ENCODE data around the gene RYK.

The RYK gene

GRCh38 chr3:134250717-134251220 lies at the start of gene RYK:
Gene RYK (minus strand): TSS chr3:134250859. CDS start chr3:134250654, 205 bp downstream.
- no peaks in the 10 kb centered on the region for H3K9me3 ChIP-seq (ENCODE audit: control insufficient read depth, insufficient read depth, low read depth, low read length)

GRCh38 chr3:134299888-134300206 lies 49.2 kb upstream of the RYK start:
- Histone ChIP-seq H3K27me3 (ENCODE audit: control insufficient read depth, insufficient read depth, low read length) (no peaks in the 10 kb centered on the region), H3K4me1 (ENCODE audit: control insufficient read depth, insufficient read depth, low read length) (peaks cover 5% of the 10 kb centered on the region; the same call in 1 of the 2 replicates), H3K4me3 (ENCODE audit: low read depth, low read length) (no peak overlapping the region), H3K9ac (ENCODE audit: low read length) (no peak overlapping the region), H3K36me3 (ENCODE audit: control insufficient read depth, insufficient read depth, low read length) (no peaks in the 10 kb centered on the region), H3K9me3 (ENCODE audit: control insufficient read depth, insufficient read depth, low read depth, low read length) (peaks cover 6% of the 10 kb centered on the region; the same call in 1 of the 2 replicates), H3K27ac (ENCODE audit: low read depth, low read length) (no peak overlapping the region)

More at GRCh38 chr3:134250717-134251220, at the start of gene RYK:
- Histone ChIP-seq H3K4me3 (ENCODE audit: low read depth, low read length) (peak within 1 kb of the TSS; percentile 99), H3K36me3 (ENCODE audit: control insufficient read depth, insufficient read depth, low read length) (no peaks in the 10 kb centered on the region; the same call in 1 of the 2 replicates), H3K27me3 (ENCODE audit: control insufficient read depth, insufficient read depth, low read length) (no peaks in the 10 kb centered on the region), H3K9ac (ENCODE audit: low read length) (peak within 1 kb of the TSS; percentile 86), H3K27ac (ENCODE audit: low read depth, low read length) (peak within 1 kb of the TSS; percentile 82; the same call in 1 of the 2 replicates), H3K4me1 (ENCODE audit: control insufficient read depth, insufficient read depth, low read length) (peaks cover 36% of the 10 kb centered on the region)

- Histone ChIP-seq H3K4me3 (ENCODE audit: low read depth, low read length) (no peak overlapping the region), H3K4me1 (ENCODE audit: control insufficient read depth, insufficient read depth, low read length) (peaks cover 3% of the 10 kb centered on the region; the same call in 1 of the 2 replicates), H3K27me3 (ENCODE audit: control insufficient read depth, insufficient read depth, low read length) (no peaks in the 10 kb centered on the region), H3K27ac (ENCODE audit: low read depth, low read length) (no peak overlapping the region), H3K9ac (ENCODE audit: low read length) (no peak overlapping the region), H3K36me3 (ENCODE audit: control insufficient read depth, insufficient read depth, low read length) (no peaks in the 10 kb centered on the region), H3K9me3 (ENCODE audit: control insufficient read depth, insufficient read depth, low read depth, low read length) (peaks cover 6% of the 10 kb centered on the region; the same call in 1 of the 2 replicates)
Observed at GRCh38 chr3:134299185-134299887, 48.7 kb upstream of the RYK start.

GRCh38 chr3:134298249-134298648 lies 47.6 kb upstream of the RYK start:
- peaks cover 3% of the 10 kb centered on the region; the same call in 1 of the 2 replicates for H3K4me1 ChIP-seq (ENCODE audit: control insufficient read depth, insufficient read depth, low read length)
- H3K27ac ChIP-seq (ENCODE audit: low read depth, low read length), result no peak overlapping the region
- H3K4me3 ChIP-seq (ENCODE audit: low read depth, low read length), result no peak overlapping the region
- no peak overlapping the region for H3K9ac ChIP-seq (ENCODE audit: low read length)
- H3K27me3 ChIP-seq (ENCODE audit: control insufficient read depth, insufficient read depth, low read length), result no peaks in the 10 kb centered on the region
- H3K36me3 ChIP-seq (ENCODE audit: control insufficient read depth, insufficient read depth, low read length), result no peaks in the 10 kb centered on the region
- peaks cover 6% of the 10 kb centered on the region; the same call in 1 of the 2 replicates for H3K9me3 ChIP-seq (ENCODE audit: control insufficient read depth, insufficient read depth, low read depth, low read length)

- Histone ChIP-seq H3K4me3 (ENCODE audit: low read depth, low read length) (no peak overlapping the region), H3K4me1 (ENCODE audit: control insufficient read depth, insufficient read depth, low read length) (peaks cover 4% of the 10 kb centered on the region; the same call in 1 of the 2 replicates), H3K9me3 (ENCODE audit: control insufficient read depth, insufficient read depth, low read depth, low read length) (peaks cover 6% of the 10 kb centered on the region; the same call in 1 of the 2 replicates), H3K9ac (ENCODE audit: low read length) (no peak overlapping the region), H3K27me3 (ENCODE audit: control insufficient read depth, insufficient read depth, low read length) (no peaks in the 10 kb centered on the region), H3K36me3 (ENCODE audit: control insufficient read depth, insufficient read depth, low read length) (no peaks in the 10 kb centered on the region), H3K27ac (ENCODE audit: low read depth, low read length) (no peak overlapping the region)
Observed at GRCh38 chr3:134296616-134297015, 46.0 kb upstream of the RYK start.

- no peak overlapping the region for H3K9ac ChIP-seq (ENCODE audit: low read length)
- no peak overlapping the region for H3K4me3 ChIP-seq (ENCODE audit: low read depth, low read length)
- peaks cover 11% of the 10 kb centered on the region; the same call in 1 of the 2 replicates for H3K4me1 ChIP-seq (ENCODE audit: control insufficient read depth, insufficient read depth, low read length)
- no peaks in the 10 kb centered on the region for H3K36me3 ChIP-seq (ENCODE audit: control insufficient read depth, insufficient read depth, low read length)
- H3K27ac ChIP-seq (ENCODE audit: low read depth, low read length), result no peak overlapping the region
- peaks cover 6% of the 10 kb centered on the region; the same call in 1 of the 2 replicates for H3K9me3 ChIP-seq (ENCODE audit: control insufficient read depth, insufficient read depth, low read depth, low read length)
- no peaks in the 10 kb centered on the region for H3K27me3 ChIP-seq (ENCODE audit: control insufficient read depth, insufficient read depth, low read length)
Observed at GRCh38 chr3:134295930-134296329, 45.3 kb upstream of the RYK start.

- Histone ChIP-seq H3K9ac (ENCODE audit: low read length) (no peak overlapping the region), H3K4me3 (ENCODE audit: low read depth, low read length) (no peak overlapping the region), H3K36me3 (ENCODE audit: control insufficient read depth, insufficient read depth, low read length) (no peaks in the 10 kb centered on the region), H3K27ac (ENCODE audit: low read depth, low read length) (no peak overlapping the region), H3K9me3 (ENCODE audit: control insufficient read depth, insufficient read depth, low read depth, low read length) (peaks cover 6% of the 10 kb centered on the region; the same call in 1 of the 2 replicates), H3K27me3 (ENCODE audit: control insufficient read depth, insufficient read depth, low read length) (no peaks in the 10 kb centered on the region), H3K4me1 (ENCODE audit: control insufficient read depth, insufficient read depth, low read length) (peaks cover 11% of the 10 kb centered on the region; the same call in 1 of the 2 replicates)
Observed at GRCh38 chr3:134294302-134295280, 43.9 kb upstream of the RYK start.

- H3K27me3 ChIP-seq (ENCODE audit: control insufficient read depth, insufficient read depth, low read length), result no peaks in the 10 kb centered on the region
- peaks cover 8% of the 10 kb centered on the region; the same call in 1 of the 2 replicates for H3K4me1 ChIP-seq (ENCODE audit: control insufficient read depth, insufficient read depth, low read length)
- H3K36me3 ChIP-seq (ENCODE audit: control insufficient read depth, insufficient read depth, low read length), result no peaks in the 10 kb centered on the region
- no peak overlapping the region for H3K27ac ChIP-seq (ENCODE audit: low read depth, low read length)
- no peak overlapping the region for H3K4me3 ChIP-seq (ENCODE audit: low read depth, low read length)
- peaks cover 6% of the 10 kb centered on the region; the same call in 1 of the 2 replicates for H3K9me3 ChIP-seq (ENCODE audit: control insufficient read depth, insufficient read depth, low read depth, low read length)
- peak overlapping the region; percentile 42 for H3K9ac ChIP-seq (ENCODE audit: low read length)
Observed at GRCh38 chr3:134291319-134292254, 40.9 kb upstream of the RYK start.

- no peaks in the 10 kb centered on the region for H3K36me3 ChIP-seq (ENCODE audit: control insufficient read depth, insufficient read depth, low read length)
- no peaks in the 10 kb centered on the region for H3K9me3 ChIP-seq (ENCODE audit: control insufficient read depth, insufficient read depth, low read depth, low read length)
- H3K9ac ChIP-seq (ENCODE audit: low read length), result no peak overlapping the region
- H3K27ac ChIP-seq (ENCODE audit: low read depth, low read length), result no peak overlapping the region
- H3K27me3 ChIP-seq (ENCODE audit: control insufficient read depth, insufficient read depth, low read length), result no peaks in the 10 kb centered on the region
- no peak overlapping the region for H3K4me3 ChIP-seq (ENCODE audit: low read depth, low read length)
- H3K4me1 ChIP-seq (ENCODE audit: control insufficient read depth, insufficient read depth, low read length), result peaks cover 8% of the 10 kb centered on the region; the same call in 1 of the 2 replicates
Observed at GRCh38 chr3:134287512-134287911, 36.9 kb upstream of the RYK start.

- Histone ChIP-seq H3K27ac (ENCODE audit: low read depth, low read length) (no peak overlapping the region), H3K9me3 (ENCODE audit: control insufficient read depth, insufficient read depth, low read depth, low read length) (no peaks in the 10 kb centered on the region), H3K4me1 (ENCODE audit: control insufficient read depth, insufficient read depth, low read length) (no peaks in the 10 kb centered on the region), H3K36me3 (ENCODE audit: control insufficient read depth, insufficient read depth, low read length) (no peaks in the 10 kb centered on the region), H3K9ac (ENCODE audit: low read length) (no peak overlapping the region), H3K27me3 (ENCODE audit: control insufficient read depth, insufficient read depth, low read length) (no peaks in the 10 kb centered on the region), H3K4me3 (ENCODE audit: low read depth, low read length) (no peak overlapping the region)
Observed at GRCh38 chr3:134284438-134284837, 33.8 kb upstream of the RYK start.
